Mesenchymal stem cell (in vitro differentiated cells and primary cell): ENCODE results near the gene ATG7.

ENCODE experiments used
- DNase-seq: peaks from one replicate; pipeline ENCODE4 v3.0.0-alpha.2; 2013
- H2AFZ ChIP-seq: one replicate; pipeline ENCODE4 v1.6.1; 2013; ENCODE audit warnings: low read depth, mild to moderate bottlenecking, control low read depth, inconsistent platforms, low read length, moderate library complexity
- H2AK5ac ChIP-seq: 2 replicates; pipeline ENCODE4 v1.6.1; 2013; ENCODE audit warnings: low read length, moderate library complexity, mild to moderate bottlenecking, inconsistent platforms; ENCODE audit not compliant: severe bottlenecking
- H2BK120ac ChIP-seq: one replicate; pipeline ENCODE4 v1.6.1; 2013; ENCODE audit warnings: low read depth, mild to moderate bottlenecking, inconsistent platforms, low read length, moderate library complexity
- H2BK12ac ChIP-seq, 2 experiments: one replicate each; pipeline ENCODE4 v1.6.1; 2013; ENCODE audit warnings: inconsistent platforms in 2 of 2, low read length in 2 of 2, mild to moderate bottlenecking in 2 of 2, moderate library complexity in 2 of 2, control low read depth in 1 of 2
- H2BK15ac ChIP-seq: one replicate; pipeline ENCODE4 v1.6.1; 2013; ENCODE audit warnings: mild to moderate bottlenecking, low read depth, inconsistent platforms; ENCODE audit not compliant: poor library complexity, severe bottlenecking
- H2BK5ac ChIP-seq: 2 replicates; pipeline ENCODE4 v1.6.1; 2013; ENCODE audit warnings: low read depth, mild to moderate bottlenecking, low read length, control low read depth, inconsistent platforms; ENCODE audit not compliant: poor library complexity, severe bottlenecking
- H3K14ac ChIP-seq, 2 experiments: one replicate each; pipeline ENCODE4 v1.6.1; 2013; ENCODE audit warnings: inconsistent platforms in 2 of 2, low read length in 2 of 2, control low read depth in 1 of 2, mild to moderate bottlenecking in 1 of 2, moderate library complexity in 1 of 2
- H3K18ac ChIP-seq, 2 experiments: one replicate each; pipeline ENCODE4 v1.6.1; 2013; ENCODE audit warnings: inconsistent platforms in 2 of 2, low read length in 2 of 2, control low read depth in 1 of 2, low read depth in 1 of 2, mild to moderate bottlenecking in 1 of 2
- H3K23ac ChIP-seq, 2 experiments: one replicate each; pipeline ENCODE4 v1.6.1; 2013; ENCODE audit warnings: inconsistent platforms in 2 of 2, low read length in 2 of 2, mild to moderate bottlenecking in 2 of 2, moderate library complexity in 2 of 2, control low read depth in 1 of 2
- H3K27ac ChIP-seq: 2 replicates; pipeline ENCODE4 v1.5.1; 2013; ENCODE audit warnings: mild to moderate bottlenecking, moderate library complexity, low read length, control low read depth, inconsistent platforms; ENCODE audit not compliant: poor library complexity, severe bottlenecking
- H3K27me3 ChIP-seq, 2 experiments: 2 replicates each; pipeline versions ENCODE4 v1.6.1 to v1.7.0; 2013; ENCODE audit warnings: low read length in 2 of 2, mild to moderate bottlenecking in 2 of 2, moderate library complexity in 2 of 2, control low read depth in 1 of 2, inconsistent platforms in 1 of 2; ENCODE audit not compliant: control insufficient read depth in 1 of 2, insufficient read depth in 1 of 2
- H3K36me3 ChIP-seq, 2 experiments: 2 replicates each; pipeline versions ENCODE4 v1.6.1 to v1.7.0; 2013; ENCODE audit warnings: low read length in 2 of 2, control low read depth in 1 of 2, inconsistent platforms in 1 of 2, low read depth in 1 of 2, mild to moderate bottlenecking in 1 of 2; ENCODE audit not compliant: insufficient read depth in 2 of 2, control insufficient read depth in 1 of 2
- H3K4ac ChIP-seq, 2 experiments: one replicate each; pipeline ENCODE4 v1.6.1; 2013; ENCODE audit warnings: inconsistent platforms in 2 of 2, low read length in 2 of 2, mild to moderate bottlenecking in 2 of 2, moderate library complexity in 2 of 2, control low read depth in 1 of 2, low read depth in 1 of 2
- H3K4me1 ChIP-seq: 2 replicates; pipeline ENCODE4 v1.6.1; 2013; ENCODE audit warnings: low read depth, low read length, control low read depth; ENCODE audit not compliant: control insufficient read depth, insufficient read depth
- H3K4me2 ChIP-seq: 2 replicates; pipeline ENCODE4 v1.6.1; 2013; ENCODE audit warnings: low read length, mild to moderate bottlenecking, inconsistent platforms; ENCODE audit not compliant: poor library complexity, severe bottlenecking
- H3K4me3 ChIP-seq, 2 experiments: 2 replicates each; pipeline versions ENCODE4 v1.5.1 to v1.7.0; 2013; ENCODE audit warnings: low read length in 2 of 2, mild to moderate bottlenecking in 2 of 2, control low read depth in 1 of 2, low read depth in 1 of 2; ENCODE audit not compliant: insufficient read depth in 1 of 2
- H3K79me1 ChIP-seq: replicated peaks from 2 replicates; pipeline ENCODE4 v1.6.1; 2013; ENCODE audit warnings: mild to moderate bottlenecking, control low read depth, low read length, inconsistent platforms; ENCODE audit not compliant: poor library complexity, severe bottlenecking
- H3K9ac ChIP-seq: 2 replicates; pipeline ENCODE4 v1.7.0; 2013; ENCODE audit warnings: mild to moderate bottlenecking, low read length, moderate library complexity
- H3K9me3 ChIP-seq: 2 replicates; pipeline ENCODE4 v1.7.0; 2013; ENCODE audit warnings: mild to moderate bottlenecking, low read length; ENCODE audit not compliant: control insufficient read depth
- H4K8ac ChIP-seq: one replicate; pipeline ENCODE4 v1.6.1; 2013; ENCODE audit warnings: inconsistent platforms, mild to moderate bottlenecking, low read length, moderate library complexity
- H4K91ac ChIP-seq: one replicate; pipeline ENCODE4 v1.6.1; 2013; ENCODE audit warnings: mild to moderate bottlenecking, low read length, inconsistent platforms
- WGBS: methylation state at CpG from one replicate; pipeline ENCODE4 v1.1.7; 2013; ENCODE audit warnings: mixed read lengths; 5-methylcytosine and 5-hydroxymethylcytosine counted together

ATG7 gene

GRCh38 chr3:11283139-11283475 is 10.9 kb downstream of the ATG7 start:
- Histone ChIP-seq H3K4ac (peak overlapping the region in 1 of 2 experiments; percentile 21), H2BK12ac (peak overlapping the region in 1 of 2 experiments; percentile 31), H3K27ac (peak overlapping the region; percentile 38), H2AFZ (no peak overlapping the region), H4K91ac (no peak overlapping the region), H2AK5ac (peak overlapping the region; percentile 7), H2BK120ac (no peak overlapping the region), H3K4me1 (peaks cover 16% of the 10 kb centered on the region), H3K23ac (no peak overlapping the region), H3K27me3 (no peaks in the 10 kb centered on the region), H3K4me2 (no peak overlapping the region), H3K36me3 (peaks cover 0 to 27% of the 10 kb centered on the region in 2 experiments), H3K9me3 (no peaks in the 10 kb centered on the region), H4K8ac (no peak overlapping the region), H3K79me1 (peaks cover 31% of the 10 kb centered on the region), H3K9ac (peak overlapping the region; percentile 46), H3K14ac (no peak overlapping the region), H2BK5ac (no peak overlapping the region), H2BK15ac (peak overlapping the region; percentile 29), H3K4me3 (peak overlapping the region in 1 of 2 experiments; percentile 32), H3K18ac (no peak overlapping the region)
- WGBS: 96% methylated on average over 1 of the region's 1 CpG
- no peak for DNase-seq

- Histone ChIP-seq H3K14ac (no peak overlapping the region), H2AFZ (no peak overlapping the region), H2BK12ac (no peak overlapping the region), H4K91ac (no peak overlapping the region), H3K9me3 (no peaks in the 10 kb centered on the region), H3K36me3 (peaks cover 0 to 27% of the 10 kb centered on the region in 2 experiments), H3K27ac (no peak overlapping the region), H3K9ac (no peak overlapping the region), H2BK15ac (no peak overlapping the region), H2BK120ac (no peak overlapping the region), H3K4me2 (no peak overlapping the region), H2AK5ac (no peak overlapping the region), H3K23ac (no peak overlapping the region), H4K8ac (no peak overlapping the region), H3K79me1 (peaks cover 28% of the 10 kb centered on the region), H3K27me3 (no peaks in the 10 kb centered on the region), H3K18ac (no peak overlapping the region), H3K4ac (no peak overlapping the region), H2BK5ac (no peak overlapping the region), H3K4me3 (no peak overlapping the region), H3K4me1 (peaks cover 15% of the 10 kb centered on the region)
- no peak for DNase-seq
- 100% methylated on average over 1 of the region's 1 CpG for WGBS
Measured at GRCh38 chr3:11284011-11284410, 11.8 kb downstream of the ATG7 start.

GRCh38 chr3:11285471-11285870 is 13.3 kb downstream of the ATG7 start:
- no peak overlapping the region for H3K14ac ChIP-seq
- 100% methylated on average over 1 of the region's 2 CpGs for WGBS
- no peak overlapping the region for H2BK120ac ChIP-seq
- H3K9ac ChIP-seq: no peak overlapping the region
- no peaks in the 10 kb centered on the region for H3K9me3 ChIP-seq
- no peak overlapping the region for H4K8ac ChIP-seq
- no peak overlapping the region for H3K4me2 ChIP-seq
- no peak overlapping the region for H3K4me3 ChIP-seq
- H2BK12ac ChIP-seq: no peak overlapping the region
- H2BK15ac ChIP-seq: no peak overlapping the region
- DNase-seq: no peak
- H4K91ac ChIP-seq: no peak overlapping the region
- H3K4me1 ChIP-seq: peaks cover 22% of the 10 kb centered on the region
- peaks cover 0 to 23% of the 10 kb centered on the region in 2 experiments for H3K36me3 ChIP-seq
- H3K23ac ChIP-seq: no peak overlapping the region
- H2AK5ac ChIP-seq: peak overlapping the region; percentile 62
- no peaks in the 10 kb centered on the region for H3K27me3 ChIP-seq
- no peak overlapping the region for H3K27ac ChIP-seq
- H3K18ac ChIP-seq: no peak overlapping the region
- no peak overlapping the region for H2BK5ac ChIP-seq
- H3K79me1 ChIP-seq: peaks cover 24% of the 10 kb centered on the region
- no peak overlapping the region for H3K4ac ChIP-seq
- no peak overlapping the region for H2AFZ ChIP-seq

- Histone ChIP-seq H2BK5ac (peak overlapping the region; percentile 34), H2BK120ac (peak overlapping the region; percentile 89), H3K4me2 (no peak overlapping the region), H2BK15ac (peak overlapping the region; percentile 74), H3K27ac (peak overlapping the region; percentile 92), H4K91ac (peak overlapping the region; percentile 94), H3K4me3 (no peak overlapping the region), H4K8ac (peak overlapping the region; percentile 89), H3K18ac (peak overlapping the region; percentile 85 to 88), H3K23ac (peak overlapping the region; percentile 30 to 50), H3K27me3 (no peaks in the 10 kb centered on the region), H3K79me1 (peaks cover 24% of the 10 kb centered on the region), H2BK12ac (peak overlapping the region; percentile 69 to 93), H3K9ac (peak overlapping the region; percentile 71), H3K9me3 (no peaks in the 10 kb centered on the region), H3K4ac (peak overlapping the region; percentile 62 to 85), H2AFZ (no peak overlapping the region), H3K4me1 (peaks cover 27% of the 10 kb centered on the region), H3K14ac (peak overlapping the region in 1 of 2 experiments; percentile 26), H3K36me3 (peaks cover 0 to 8% of the 10 kb centered on the region in 2 experiments), H2AK5ac (peak overlapping the region; percentile 83)
- WGBS: 74% methylated on average over 9 of the region's 10 CpGs
- DNase-seq: peak; percentile 25
Measured at GRCh38 chr3:11287404-11287803, 15.2 kb downstream of the ATG7 start.
